HG02884 (cell line): Measurements from ENCODE around the gene TEN1.
"Not testable (repeated sequence)": the region's sequence is repeated elsewhere in the genome, so short reads cannot be mapped to it uniquely, and the experiment has no call there.

Experiments
- ATAC-seq: cut with Tn5 transposase; IDR thresholded peaks from one replicate; pipeline ENCODE4 v1.9.1; 2021; ENCODE audit warnings: mild to moderate bottlenecking, moderate library complexity; ENCODE audit not compliant: unreplicated experiment

Gene TEN1

GRCh38 chr17:76024353-76024752 is 45.3 kb downstream of the TEN1 start:
- ATAC-seq, result no peak

GRCh38 chr17:76025294-76025693 is 46.3 kb downstream of the TEN1 start:
- ATAC-seq, result no peak

GRCh38 chr17:76026714-76027158 is 47.7 kb downstream of the TEN1 start:
- no peak for ATAC-seq

GRCh38 chr17:76027159-76027839 is 48.3 kb downstream of the TEN1 start, which contains the start of gene EVPL:
Gene EVPL, minus strand, starts transcription at chr17:76027306. Its CDS starts 108 bp downstream, at chr17:76027198.
- ATAC-seq, result no peak

GRCh38 chr17:76032073-76032779 is 53.2 kb downstream of the TEN1 start:
- no peak for ATAC-seq

GRCh38 chr17:76032780-76033108 is 53.7 kb downstream of the TEN1 start:
- ATAC-seq, result no peak

GRCh38 chr17:76033139-76033538 is 54.1 kb downstream of the TEN1 start:
- ATAC-seq, result no peak

- no peak for ATAC-seq
These were observed 55.6 kb downstream of the TEN1 start for GRCh38 chr17:76034428-76035350.

- no peak for ATAC-seq
These were observed 57.6 kb downstream of the TEN1 start for GRCh38 chr17:76036497-76037261.

GRCh38 chr17:76038050-76038449 is 59.0 kb downstream of the TEN1 start:
- no peak for ATAC-seq

- ATAC-seq, result no peak
These were observed 60.1 kb downstream of the TEN1 start for GRCh38 chr17:76039121-76039520.

GRCh38 chr17:76040376-76040775 is 61.3 kb downstream of the TEN1 start:
- no peak for ATAC-seq

- not testable (repeated sequence) for ATAC-seq
These were observed 63.8 kb downstream of the TEN1 start for GRCh38 chr17:76042868-76043267.

- ATAC-seq, result not testable (repeated sequence)
These were observed 65.5 kb downstream of the TEN1 start for GRCh38 chr17:76044475-76045007.

GRCh38 chr17:76046064-76046463 is 67.0 kb downstream of the TEN1 start:
- ATAC-seq, result no peak

GRCh38 chr17:76048025-76048605 is 69.1 kb downstream of the TEN1 start:
- no peak for ATAC-seq

GRCh38 chr17:76048711-76049110 is 69.7 kb downstream of the TEN1 start:
- ATAC-seq, result no peak

- no peak for ATAC-seq
These were observed 70.2 kb downstream of the TEN1 start for GRCh38 chr17:76049239-76049638.

GRCh38 chr17:76049836-76050537 is 70.9 kb downstream of the TEN1 start:
- ATAC-seq, result no peak
